Ishikawa (cell line): ENCODE results near the gene PRR15L.

Experiments
- CEBPB ChIP-seq: IDR thresholded peaks from 2 replicates; pipeline ENCODE4 v1.6.1; 2012
- CREB1 ChIP-seq: IDR thresholded peaks from 2 replicates; pipeline ENCODE4 v1.6.1; 2012; ENCODE audit warnings: low read depth
- EGR1 ChIP-seq: IDR thresholded peaks from 2 replicates; pipeline ENCODE4 v1.6.1; 2012
- EP300 ChIP-seq: IDR thresholded peaks from 2 replicates; pipeline ENCODE4 v1.6.1; 2012; ENCODE audit warnings: borderline replicate concordance
- FOXM1 ChIP-seq: IDR thresholded peaks from 2 replicates; pipeline ENCODE4 v1.6.1; 2012; ENCODE audit warnings: low read depth, borderline replicate concordance
- MAX ChIP-seq: IDR thresholded peaks from 2 replicates; pipeline ENCODE4 v1.6.1; 2012
- NFIC ChIP-seq: IDR thresholded peaks from 2 replicates; pipeline ENCODE4 v1.6.1; 2012
- RAD21 ChIP-seq: IDR thresholded peaks from 2 replicates; pipeline ENCODE4 v1.6.1; 2012; ENCODE audit warnings: low read depth
- TAF1 ChIP-seq: IDR thresholded peaks from 2 replicates; pipeline ENCODE4 v1.6.1; 2012; ENCODE audit warnings: low read depth, mild to moderate bottlenecking
- TCF12 ChIP-seq: IDR thresholded peaks from 2 replicates; pipeline ENCODE4 v1.6.1; 2012; ENCODE audit warnings: low read depth
- TEAD4 ChIP-seq: IDR thresholded peaks from 2 replicates; pipeline ENCODE4 v1.6.1; 2012
- USF1 ChIP-seq: IDR thresholded peaks from 2 replicates; pipeline ENCODE4 v1.6.1; 2012
- YY1 ChIP-seq: IDR thresholded peaks from 2 replicates; pipeline ENCODE4 v1.6.1; 2012; ENCODE audit warnings: low read depth
- ZBTB7A ChIP-seq: IDR thresholded peaks from 2 replicates; pipeline ENCODE4 v1.6.1; 2012; ENCODE audit warnings: low read depth
- TF ChIP-seq, protein P1 (sequence below): IDR thresholded peaks from 2 replicates; pipeline ENCODE4 v1.6.1; 2012; ENCODE audit warnings: low read depth, mild to moderate bottlenecking

PRR15L gene, protein sequence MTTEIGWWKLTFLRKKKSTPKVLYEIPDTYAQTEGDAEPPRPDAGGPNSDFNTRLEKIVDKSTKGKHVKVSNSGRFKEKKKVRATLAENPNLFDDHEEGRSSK

DNA sequence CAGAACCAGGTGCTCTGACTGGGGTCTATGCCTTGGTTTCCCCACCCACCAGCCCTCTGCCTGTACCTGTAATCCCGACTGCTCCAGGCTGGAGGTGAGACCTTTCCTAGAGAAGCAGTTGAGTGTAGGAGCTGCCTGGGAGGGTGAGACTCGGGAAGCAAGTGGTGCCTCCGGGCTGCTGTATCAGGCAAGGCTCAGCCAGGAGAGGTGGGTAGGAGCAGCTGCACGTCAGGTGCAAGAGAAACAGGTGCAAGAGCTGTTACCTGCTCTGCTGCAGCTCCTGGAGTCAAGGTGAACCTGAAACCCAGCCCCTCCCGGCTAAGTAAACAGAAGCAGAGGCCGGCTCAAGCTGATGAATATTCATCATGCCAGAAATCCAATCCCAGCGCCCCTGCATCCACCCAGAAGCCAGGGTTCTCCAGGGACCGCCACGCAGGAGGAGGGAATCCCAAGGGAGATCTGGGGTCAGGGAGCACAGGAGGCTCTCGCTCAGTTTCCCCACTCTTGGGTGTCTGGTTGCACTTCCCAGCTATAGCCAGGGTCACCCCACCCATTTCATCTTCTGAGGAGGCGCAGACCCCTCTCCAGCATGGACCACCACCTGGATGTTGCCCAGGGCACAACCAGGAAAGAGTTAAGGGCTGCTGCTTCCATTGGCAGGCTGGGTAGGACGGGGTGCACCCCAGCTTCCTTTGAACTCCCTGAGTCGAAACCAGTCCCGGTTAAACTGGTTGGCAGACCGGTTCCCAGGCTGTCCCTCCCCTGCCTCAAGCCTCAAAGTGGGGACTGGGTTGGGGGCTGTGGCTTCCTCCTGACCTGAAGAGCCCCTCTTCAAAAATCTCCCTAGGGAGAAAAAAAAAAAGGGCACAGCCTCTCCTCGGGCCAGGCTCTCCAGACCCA is at the start of gene PRR15L:
TSS of gene PRR15L (minus strand) at position 293 of the 900 bp plus-strand sequence. CDS start 4,649 bp downstream, outside the sequence.
- TF ChIP-seq ZBTB7A (peak; percentile 94), TCF12 (peak; percentile 24), RAD21 (0 out of 2 replicates have a peak, but pooled peaks have one; percentile 1), EP300 (0 out of 2 replicates have a peak, but pooled peaks have one; percentile 4), FOXM1 (no peak), NFIC (peak; percentile 18; the same call in 1 of the 2 replicates), TAF1 (no peak), EGR1 (no peak)

DNA sequence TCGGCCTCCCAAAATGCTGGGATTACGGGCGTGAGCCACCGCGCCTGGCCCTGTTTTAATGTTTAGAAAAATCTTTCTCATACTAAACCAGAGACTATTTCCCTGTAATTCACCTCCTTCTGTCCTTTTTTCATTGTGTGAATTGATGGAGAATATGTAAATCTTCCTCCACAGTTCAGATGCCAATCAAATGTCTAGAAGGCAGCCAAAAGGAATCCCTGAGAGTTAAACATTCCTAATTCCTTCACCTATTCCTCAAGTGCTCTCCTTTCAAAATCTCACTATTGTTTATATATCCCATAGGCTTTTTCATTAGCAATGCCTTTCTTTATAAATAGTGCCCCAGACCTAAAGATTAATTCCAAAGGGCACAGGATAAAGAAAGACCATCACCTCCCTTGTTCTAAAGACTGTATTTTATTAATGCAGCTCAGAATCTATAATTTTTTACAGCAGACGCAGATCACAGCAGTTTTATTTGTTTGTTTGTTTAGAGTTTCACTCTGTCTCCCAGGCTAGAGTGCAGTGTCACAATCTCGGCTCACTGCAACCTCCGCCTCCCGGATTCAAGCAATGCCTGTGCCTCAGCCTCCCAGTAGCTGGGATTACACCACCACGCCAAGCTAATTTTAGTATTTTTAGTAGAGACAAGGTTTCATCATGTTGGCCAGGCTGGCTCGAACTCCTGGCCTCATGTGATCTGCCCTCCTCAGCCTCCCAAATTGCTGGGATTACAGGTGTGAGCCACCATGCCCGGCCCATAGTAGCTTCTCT is 49.4 kb upstream of the PRR15L start:
- TF ChIP-seq RAD21 (no peak), MAX (no peak), TEAD4 (no peak), CREB1 (no peak), ZBTB7A (no peak), CEBPB (no peak)

- no peak for TF ChIP-seq YY1
- TF ChIP-seq, protein P1, sequence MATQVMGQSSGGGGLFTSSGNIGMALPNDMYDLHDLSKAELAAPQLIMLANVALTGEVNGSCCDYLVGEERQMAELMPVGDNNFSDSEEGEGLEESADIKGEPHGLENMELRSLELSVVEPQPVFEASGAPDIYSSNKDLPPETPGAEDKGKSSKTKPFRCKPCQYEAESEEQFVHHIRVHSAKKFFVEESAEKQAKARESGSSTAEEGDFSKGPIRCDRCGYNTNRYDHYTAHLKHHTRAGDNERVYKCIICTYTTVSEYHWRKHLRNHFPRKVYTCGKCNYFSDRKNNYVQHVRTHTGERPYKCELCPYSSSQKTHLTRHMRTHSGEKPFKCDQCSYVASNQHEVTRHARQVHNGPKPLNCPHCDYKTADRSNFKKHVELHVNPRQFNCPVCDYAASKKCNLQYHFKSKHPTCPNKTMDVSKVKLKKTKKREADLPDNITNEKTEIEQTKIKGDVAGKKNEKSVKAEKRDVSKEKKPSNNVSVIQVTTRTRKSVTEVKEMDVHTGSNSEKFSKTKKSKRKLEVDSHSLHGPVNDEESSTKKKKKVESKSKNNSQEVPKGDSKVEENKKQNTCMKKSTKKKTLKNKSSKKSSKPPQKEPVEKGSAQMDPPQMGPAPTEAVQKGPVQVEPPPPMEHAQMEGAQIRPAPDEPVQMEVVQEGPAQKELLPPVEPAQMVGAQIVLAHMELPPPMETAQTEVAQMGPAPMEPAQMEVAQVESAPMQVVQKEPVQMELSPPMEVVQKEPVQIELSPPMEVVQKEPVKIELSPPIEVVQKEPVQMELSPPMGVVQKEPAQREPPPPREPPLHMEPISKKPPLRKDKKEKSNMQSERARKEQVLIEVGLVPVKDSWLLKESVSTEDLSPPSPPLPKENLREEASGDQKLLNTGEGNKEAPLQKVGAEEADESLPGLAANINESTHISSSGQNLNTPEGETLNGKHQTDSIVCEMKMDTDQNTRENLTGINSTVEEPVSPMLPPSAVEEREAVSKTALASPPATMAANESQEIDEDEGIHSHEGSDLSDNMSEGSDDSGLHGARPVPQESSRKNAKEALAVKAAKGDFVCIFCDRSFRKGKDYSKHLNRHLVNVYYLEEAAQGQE: no peak
- TF ChIP-seq FOXM1: no peak
- TF ChIP-seq EP300: no peak
- TF ChIP-seq EGR1: no peak
- TF ChIP-seq TAF1: no peak
- no peak for TF ChIP-seq USF1
- no peak for TF ChIP-seq TCF12
- no peak for TF ChIP-seq TEAD4
- no peak for TF ChIP-seq ZBTB7A
- TF ChIP-seq RAD21: no peak
- no peak for TF ChIP-seq CREB1
- TF ChIP-seq CEBPB: no peak
- TF ChIP-seq MAX: no peak
- no peak for TF ChIP-seq NFIC
Measured at GRCh38 chr17:48004983-48005382, 47.3 kb upstream of the PRR15L start.

- 0 out of 2 replicates have a peak, but pooled peaks have one; percentile 7 for TF ChIP-seq ZBTB7A
- TF ChIP-seq USF1: no peak
- no peak for TF ChIP-seq RAD21
- no peak for TF ChIP-seq EGR1
- TF ChIP-seq, protein P1: no peak
Measured at GRCh38 chr17:48003417-48004151, 45.9 kb upstream of the PRR15L start.

GRCh38 chr17:48002916-48003416 is 45.3 kb upstream of the PRR15L start:
- TF ChIP-seq MAX: no peak
- 0 out of 2 replicates have a peak, but pooled peaks have one; percentile 0 for TF ChIP-seq TAF1
- TF ChIP-seq ZBTB7A: 0 out of 2 replicates have a peak, but pooled peaks have one; percentile 5
